Keratinocyte (primary cell): ENCODE data around the gene TRPM2.

ENCODE experiments used
- EZH2 ChIP-seq: IDR thresholded peaks from one replicate; pipeline ENCODE4 v1.6.1; 2012; ENCODE audit warnings: inconsistent platforms, mild to moderate bottlenecking, low read length, moderate library complexity
- TF ChIP-seq, protein P1 (sequence below), 3 experiments: IDR thresholded peaks in 1 of 3; conservative IDR thresholded peaks in 1 of 3; optimal IDR thresholded peaks in 1 of 3; 2 replicates in 2 of 3; 3 replicates in 1 of 3; pipeline versions ENCODE3 to v1.5.1; 2011; ENCODE audit warnings: low read length in 3 of 3, mild to moderate bottlenecking in 3 of 3, moderate library complexity in 2 of 3, control low read depth in 1 of 3, inconsistent platforms in 1 of 3; ENCODE audit not compliant: insufficient read depth in 2 of 3; ENCODE audit errors: extremely low read depth in 1 of 3

DNA sequence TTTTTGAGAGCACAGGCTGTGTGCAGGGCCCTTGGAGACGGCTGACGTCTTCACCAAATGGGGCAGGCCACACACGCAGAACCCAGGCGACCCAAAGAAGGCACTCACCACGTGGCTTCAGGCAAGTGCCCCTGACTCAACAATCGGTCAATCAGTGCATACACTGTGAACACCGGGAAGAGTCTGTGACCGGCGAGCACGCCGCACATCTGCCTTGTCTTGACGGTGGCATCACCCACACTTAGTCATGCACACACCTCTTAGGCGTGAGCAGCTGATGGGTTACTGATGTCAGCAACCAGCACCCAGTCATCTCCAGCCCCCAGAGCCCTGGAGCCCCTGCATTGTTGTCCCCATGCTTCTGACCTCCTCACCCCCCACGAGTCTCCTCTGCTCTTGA, 97.0 kb downstream of the TRPM2 start:
- TF ChIP-seq, protein P1, sequence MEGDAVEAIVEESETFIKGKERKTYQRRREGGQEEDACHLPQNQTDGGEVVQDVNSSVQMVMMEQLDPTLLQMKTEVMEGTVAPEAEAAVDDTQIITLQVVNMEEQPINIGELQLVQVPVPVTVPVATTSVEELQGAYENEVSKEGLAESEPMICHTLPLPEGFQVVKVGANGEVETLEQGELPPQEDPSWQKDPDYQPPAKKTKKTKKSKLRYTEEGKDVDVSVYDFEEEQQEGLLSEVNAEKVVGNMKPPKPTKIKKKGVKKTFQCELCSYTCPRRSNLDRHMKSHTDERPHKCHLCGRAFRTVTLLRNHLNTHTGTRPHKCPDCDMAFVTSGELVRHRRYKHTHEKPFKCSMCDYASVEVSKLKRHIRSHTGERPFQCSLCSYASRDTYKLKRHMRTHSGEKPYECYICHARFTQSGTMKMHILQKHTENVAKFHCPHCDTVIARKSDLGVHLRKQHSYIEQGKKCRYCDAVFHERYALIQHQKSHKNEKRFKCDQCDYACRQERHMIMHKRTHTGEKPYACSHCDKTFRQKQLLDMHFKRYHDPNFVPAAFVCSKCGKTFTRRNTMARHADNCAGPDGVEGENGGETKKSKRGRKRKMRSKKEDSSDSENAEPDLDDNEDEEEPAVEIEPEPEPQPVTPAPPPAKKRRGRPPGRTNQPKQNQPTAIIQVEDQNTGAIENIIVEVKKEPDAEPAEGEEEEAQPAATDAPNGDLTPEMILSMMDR (optimal IDR thresholded peaks at IDR 0.05 in 1 of 3, IDR thresholded peaks at IDR 0.05 in 1 of 3, conservative IDR thresholded peaks at IDR 0.05 in 1 of 3; ENCODE audit: extremely low read depth in 1 of 3, insufficient read depth in 2 of 3, low read length in 3 of 3) = no peak
- no peak for TF ChIP-seq EZH2
